ENCODE data around the gene LRRC51.
A peak's percentile ranks its signal among the peaks of the same experiment; 100 is the strongest.

The LRRC51 gene

GRCh38 chr11:72070491-72070890 lies 10.2 kb upstream of the LRRC51 start:
- DNase-seq (ENCODE audit: low read depth in 2 of 2): no peak

- DNase-seq (ENCODE audit: low read depth in 2 of 2): no peak
These were observed 8.3 kb upstream of the LRRC51 start for GRCh38 chr11:72072348-72072747.

- DNase-seq (ENCODE audit: low read depth in 2 of 2): no peak
These were observed 5.5 kb upstream of the LRRC51 start for GRCh38 chr11:72075109-72075508.

GRCh38 chr11:72075756-72076155 lies 4.9 kb upstream of the LRRC51 start:
- no peak for DNase-seq (ENCODE audit: low read depth in 2 of 2)

GRCh38 chr11:72078477-72078876 lies 2.2 kb upstream of the LRRC51 start:
- no peak for DNase-seq (ENCODE audit: low read depth in 2 of 2)

GRCh38 chr11:72079819-72080325 lies 778 bp upstream of the LRRC51 start:
- DNase-seq (ENCODE audit: low read depth in 2 of 2): no peak

- DNase-seq (ENCODE audit: low read depth in 2 of 2): no peak
These were observed 564 bp downstream of the LRRC51 start for GRCh38 chr11:72081184-72081644.

- DNase-seq (ENCODE audit: low read depth in 2 of 2): no peak
These were observed 1.3 kb downstream of the LRRC51 start for GRCh38 chr11:72081821-72082453.

GRCh38 chr11:72083414-72083813 lies 2.8 kb downstream of the LRRC51 start:
- DNase-seq (ENCODE audit: low read depth in 2 of 2): no peak

GRCh38 chr11:72084076-72084475 lies 3.4 kb downstream of the LRRC51 start:
- DNase-seq (ENCODE audit: low read depth in 2 of 2): no peak

GRCh38 chr11:72084965-72085364 lies 4.3 kb downstream of the LRRC51 start:
- no peak for DNase-seq (ENCODE audit: low read depth in 2 of 2)

- DNase-seq (ENCODE audit: low read depth in 2 of 2): no peak
These were observed 5.1 kb downstream of the LRRC51 start for GRCh38 chr11:72085621-72086351.

- no peak for DNase-seq (ENCODE audit: low read depth in 2 of 2)
These were observed 7.6 kb downstream of the LRRC51 start for GRCh38 chr11:72088076-72088808.

GRCh38 chr11:72091292-72091691 lies 10.6 kb downstream of the LRRC51 start:
- peak; percentile 36 to 43 for DNase-seq (ENCODE audit: low read depth in 2 of 2)

GRCh38 chr11:72098741-72099140 lies 18.1 kb downstream of the LRRC51 start:
- no peak for DNase-seq (ENCODE audit: low read depth in 2 of 2)

GRCh38 chr11:72100009-72100408 lies 19.4 kb downstream of the LRRC51 start:
- DNase-seq (ENCODE audit: low read depth in 2 of 2): no peak

- no peak for DNase-seq (ENCODE audit: low read depth in 2 of 2)
These were observed 19.8 kb downstream of the LRRC51 start for GRCh38 chr11:72100462-72100861.

GRCh38 chr11:72102162-72102561 lies 21.5 kb downstream of the LRRC51 start:
- no peak for DNase-seq (ENCODE audit: low read depth in 2 of 2)

- no peak for DNase-seq (ENCODE audit: low read depth in 2 of 2)
These were observed 21.9 kb downstream of the LRRC51 start for GRCh38 chr11:72102631-72102945.

- DNase-seq (ENCODE audit: low read depth in 2 of 2): peak; percentile 96 to 98
These were observed 22.5 kb downstream of the LRRC51 start, which contains the start of gene LAMTOR1 for GRCh38 chr11:72102946-72103753. TSS of gene LAMTOR1 (minus strand) at chr11:72103297. CDS start at chr11:72103224, 73 bp downstream.

GRCh38 chr11:72103754-72104167 lies 23.1 kb downstream of the LRRC51 start:
- DNase-seq (ENCODE audit: low read depth in 2 of 2): no peak

GRCh38 chr11:72105888-72106287 lies 25.2 kb downstream of the LRRC51 start, which contains the start of gene TOMT:
TSS of gene TOMT (plus strand) at chr11:72105924. CDS start at chr11:72105952, 28 bp downstream.
- DNase-seq (ENCODE audit: low read depth in 2 of 2): no peak
